ENCODE measurements around the gene ATXN7L2. TPM values are rescaled to one million over a fixed set of nuclear protein-coding genes. Genes with fewer than 3 reads are reported as not detected.
A peak's percentile ranks its signal among the peaks of the same experiment; 100 is the strongest.

ATXN7L2 gene
- total RNA-seq, 4 donors from 2014 or later, result 6.5 to 6.8 (median 6.5) TPM

GRCh38 chr1:109531826-109532364 is 48.2 kb downstream of the ATXN7L2 start:
- peak overlapping the region in 1 of 4 donors; percentile 43 for H3K27ac ChIP-seq
- TF ChIP-seq EP300 (IDR thresholded peaks at IDR 0.05), result no peak
- TF ChIP-seq, protein P1, sequence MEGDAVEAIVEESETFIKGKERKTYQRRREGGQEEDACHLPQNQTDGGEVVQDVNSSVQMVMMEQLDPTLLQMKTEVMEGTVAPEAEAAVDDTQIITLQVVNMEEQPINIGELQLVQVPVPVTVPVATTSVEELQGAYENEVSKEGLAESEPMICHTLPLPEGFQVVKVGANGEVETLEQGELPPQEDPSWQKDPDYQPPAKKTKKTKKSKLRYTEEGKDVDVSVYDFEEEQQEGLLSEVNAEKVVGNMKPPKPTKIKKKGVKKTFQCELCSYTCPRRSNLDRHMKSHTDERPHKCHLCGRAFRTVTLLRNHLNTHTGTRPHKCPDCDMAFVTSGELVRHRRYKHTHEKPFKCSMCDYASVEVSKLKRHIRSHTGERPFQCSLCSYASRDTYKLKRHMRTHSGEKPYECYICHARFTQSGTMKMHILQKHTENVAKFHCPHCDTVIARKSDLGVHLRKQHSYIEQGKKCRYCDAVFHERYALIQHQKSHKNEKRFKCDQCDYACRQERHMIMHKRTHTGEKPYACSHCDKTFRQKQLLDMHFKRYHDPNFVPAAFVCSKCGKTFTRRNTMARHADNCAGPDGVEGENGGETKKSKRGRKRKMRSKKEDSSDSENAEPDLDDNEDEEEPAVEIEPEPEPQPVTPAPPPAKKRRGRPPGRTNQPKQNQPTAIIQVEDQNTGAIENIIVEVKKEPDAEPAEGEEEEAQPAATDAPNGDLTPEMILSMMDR (IDR thresholded peaks at IDR 0.05), result no peak
- TF ChIP-seq POLR2A (IDR thresholded peaks at IDR 0.05), result no peak

GRCh38 chr1:109532365-109533136 is 48.8 kb downstream of the ATXN7L2 start:
- DNase-seq (ENCODE audit: low spot score in 2 of 2), result peak; percentile 70 to 88
- Histone ChIP-seq H3K4me3 (peak overlapping the region in 1 of 4 donors; percentile 15), H3K27ac (peak overlapping the region in 3 of 4 donors; percentile 40 to 46 (median 43))

More at GRCh38 chr1:109531826-109532364, 48.2 kb downstream of the ATXN7L2 start:
- no peak for DNase-seq (ENCODE audit: low spot score in 2 of 2)
- Histone ChIP-seq H3K27me3 (no peaks in the 10 kb centered on the region), H3K9me3 (no peaks in the 10 kb centered on the region), H3K36me3 (no peaks in the 10 kb centered on the region), H3K4me3 (peak overlapping the region in 1 of 4 donors; percentile 15), H3K4me1 (peaks cover 0 to 50% (median 14%) of the 10 kb centered on the region in 4 donors)
- WGBS, 2 donors, result 39 to 52% methylated on average over 11 to 16 of the region's 16 CpGs

GRCh38 chr1:109534307-109534858 is 50.7 kb downstream of the ATXN7L2 start:
- Histone ChIP-seq H3K27ac (peak overlapping the region in 1 of 4 donors; percentile 81), H3K36me3 (no peaks in the 10 kb centered on the region), H3K4me3 (no peak overlapping the region), H3K4me1 (peaks cover 0 to 46% (median 14%) of the 10 kb centered on the region in 4 donors), H3K27me3 (no peaks in the 10 kb centered on the region), H3K9me3 (no peaks in the 10 kb centered on the region)
- no peak for DNase-seq (ENCODE audit: low spot score in 2 of 2)
- no peak for TF ChIP-seq EP300 (IDR thresholded peaks at IDR 0.05)
- TF ChIP-seq, protein P1 (IDR thresholded peaks at IDR 0.05), result no peak
- no peak for TF ChIP-seq POLR2A (IDR thresholded peaks at IDR 0.05)
- 86 to 97% methylated on average over 1 of the region's 1 CpG for WGBS, 2 donors

More at GRCh38 chr1:109532365-109533136, 48.8 kb downstream of the ATXN7L2 start:
- peaks cover 0 to 50% (median 14%) of the 10 kb centered on the region in 4 donors for H3K4me1 ChIP-seq
- WGBS, 2 donors, result 13 to 21% methylated on average over 12 of the region's 12 CpGs
- H3K36me3 ChIP-seq, result no peaks in the 10 kb centered on the region
- no peaks in the 10 kb centered on the region for H3K9me3 ChIP-seq
- no peaks in the 10 kb centered on the region for H3K27me3 ChIP-seq
- TF ChIP-seq POLR2A (IDR thresholded peaks at IDR 0.05), result no peak
- no peak for TF ChIP-seq EP300 (IDR thresholded peaks at IDR 0.05)
- TF ChIP-seq, protein P1 (IDR thresholded peaks at IDR 0.05), result peak; percentile 96 to 98 (median 97)

DNA sequence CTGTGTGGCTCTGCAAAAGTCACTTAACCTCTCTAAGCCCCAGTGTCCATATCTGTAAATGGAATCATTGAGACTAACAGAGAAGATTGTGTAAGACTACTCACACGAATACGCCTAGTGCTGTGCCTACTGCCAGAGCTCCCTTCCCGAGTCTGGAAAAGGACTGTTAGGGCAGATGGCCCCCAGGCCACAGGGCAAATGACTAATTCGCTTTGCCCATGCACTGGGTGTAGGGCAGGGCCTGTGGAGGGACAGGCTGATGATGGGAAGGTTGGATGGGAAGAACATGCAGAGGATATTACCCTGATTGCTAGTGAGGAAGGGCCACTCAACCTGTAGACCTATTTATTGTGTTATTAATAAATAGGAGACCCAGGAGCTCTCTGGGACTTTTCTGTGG is 51.8 kb downstream of the ATXN7L2 start:
- H3K4me1 ChIP-seq, result peaks cover 0 to 35% (median 9%) of the 10 kb centered on the region in 4 donors
- H3K4me3 ChIP-seq, result no peak overlapping the region
- H3K9me3 ChIP-seq, result no peaks in the 10 kb centered on the region
- H3K27me3 ChIP-seq, result no peaks in the 10 kb centered on the region
- DNase-seq (ENCODE audit: low spot score in 2 of 2), result no peak
- peak overlapping the region in 3 of 4 donors; percentile 29 to 81 (median 33) for H3K27ac ChIP-seq
- WGBS, 2 donors, result 41 to 52% methylated on average over 4 of the region's 4 CpGs
- no peaks in the 10 kb centered on the region for H3K36me3 ChIP-seq
- no peak for TF ChIP-seq POLR2A (IDR thresholded peaks at IDR 0.05)
- no peak for TF ChIP-seq EP300 (IDR thresholded peaks at IDR 0.05)
- TF ChIP-seq, protein P1 (IDR thresholded peaks at IDR 0.05), result no peak

Measured in tibial nerve (tissue), 4 donors.